Lower lobe of right lung (tissue), 2 donors: Measurements from ENCODE around the gene PMIS2. TPM values are rescaled to one million over a fixed set of nuclear protein-coding genes. Genes with fewer than 3 reads are reported as not detected.

ENCODE experiments used
- ATAC-seq, 2 donors: fragments of 200-7000 bp; cut with Tn5 transposase; one replicate each; pipeline ENCODE4 v1.9.1; 2020 to 2022; ENCODE audit warnings: mild to moderate bottlenecking in 2 of 2, moderate library complexity in 2 of 2
- DNase-seq: peaks from one replicate; pipeline ENCODE4 v3.0.0-alpha.2; 2020
- H3K27ac ChIP-seq: fragments of 200-600 bp; one replicate; pipeline ENCODE4 v1.8.0; 2022
- H3K27me3 ChIP-seq: fragments of 200-600 bp; one replicate; pipeline ENCODE4 v1.8.0; 2022; ENCODE audit warnings: low read depth
- H3K36me3 ChIP-seq: fragments of 200-600 bp; one replicate; pipeline ENCODE4 v1.8.0; 2022; ENCODE audit warnings: mild to moderate bottlenecking
- H3K4me1 ChIP-seq: fragments of 200-600 bp; one replicate; pipeline ENCODE4 v1.8.0; 2022
- H3K4me3 ChIP-seq: fragments of 200-600 bp; one replicate; pipeline ENCODE4 v1.8.0; 2022; ENCODE audit warnings: mild to moderate bottlenecking
- H3K9me3 ChIP-seq: fragments of 200-600 bp; one replicate; pipeline ENCODE4 v1.8.0; 2022
- CTCF ChIP-seq: fragments of 200-600 bp; IDR thresholded peaks from one replicate; pipeline ENCODE4 v1.8.0; 2022; ENCODE audit warnings: antibody characterized with exemption, mild to moderate bottlenecking
- intact Hi-C: fragments of 100-400 bp; cut with DNase I; formaldehyde crosslinking; loops from one replicate; pipeline ENCODE4 v1.11.0; 2022
- total RNA-seq: library from RNA; stranded (reverse); fragmentation: NEBNext Ultra II Directional; extraction: Animal tissue kit (Norgen Biotek cat#: 25700); gene quantifications from one replicate; pipeline ENCODE4 v1.2.1, GENCODE V29; 2021
- donor health status: DM: no; HTN: yes; CAD: no; lungs with severe emphysema.

PMIS2 gene
- total RNA-seq, 1 donor from 2014 or later = not detected

- DNase-seq (no peak), ATAC-seq (no peak)
- Histone ChIP-seq H3K27me3 (peaks cover 17% of the 10 kb centered on the region), H3K9me3 (no peaks in the 10 kb centered on the region), H3K36me3 (no peaks in the 10 kb centered on the region), H3K4me1 (no peaks in the 10 kb centered on the region), H3K27ac (no peak overlapping the region), H3K4me3 (no peak overlapping the region)
- intact Hi-C loops = no loop called here
- no peak for TF ChIP-seq CTCF
Observed at GRCh38 chr19:35566738-35567137, 19.2 kb upstream of the PMIS2 start.

GRCh38 chr19:35569281-35569781 lies 16.6 kb upstream of the PMIS2 start:
- Histone ChIP-seq H3K4me1 (no peaks in the 10 kb centered on the region), H3K27me3 (peaks cover 11% of the 10 kb centered on the region)

GRCh38 chr19:35571406-35571965 lies 14.5 kb upstream of the PMIS2 start:
- DNase-seq = no peak
- Histone ChIP-seq H3K36me3 (no peaks in the 10 kb centered on the region), H3K27ac (no peak overlapping the region), H3K4me1 (no peaks in the 10 kb centered on the region), H3K27me3 (peaks cover 11% of the 10 kb centered on the region), H3K9me3 (peaks cover 11% of the 10 kb centered on the region), H3K4me3 (no peak overlapping the region)
- TF ChIP-seq CTCF = no peak
- intact Hi-C loops = no loop called here
- no peak for ATAC-seq

More at GRCh38 chr19:35569281-35569781, 16.6 kb upstream of the PMIS2 start:
- no peak for DNase-seq
- Histone ChIP-seq H3K36me3 (no peaks in the 10 kb centered on the region), H3K9me3 (no peaks in the 10 kb centered on the region), H3K27ac (no peak overlapping the region), H3K4me3 (no peak overlapping the region)
- TF ChIP-seq CTCF = no peak
- intact Hi-C loops = no loop called here
- no peak for ATAC-seq

GRCh38 chr19:35577918-35578317 lies 8.1 kb upstream of the PMIS2 start:
- Histone ChIP-seq H3K36me3 (no peaks in the 10 kb centered on the region), H3K4me1 (no peaks in the 10 kb centered on the region), H3K4me3 (no peak overlapping the region), H3K27ac (no peak overlapping the region), H3K27me3 (peaks cover 15% of the 10 kb centered on the region), H3K9me3 (peaks cover 17% of the 10 kb centered on the region)
- TF ChIP-seq CTCF = no peak
- no peak for DNase-seq
- ATAC-seq = no peak
- intact Hi-C loops = no loop called here

GRCh38 chr19:35578707-35579106 lies 7.3 kb upstream of the PMIS2 start:
- H3K36me3 ChIP-seq = no peaks in the 10 kb centered on the region
- no peak for TF ChIP-seq CTCF
- ATAC-seq = no peak
- H3K4me1 ChIP-seq = no peaks in the 10 kb centered on the region
- no peak for DNase-seq
- H3K27me3 ChIP-seq = peaks cover 15% of the 10 kb centered on the region
- H3K9me3 ChIP-seq = peaks cover 17% of the 10 kb centered on the region
- no peak overlapping the region for H3K4me3 ChIP-seq
- no peak overlapping the region for H3K27ac ChIP-seq
- intact Hi-C loops = no loop called here
